Endodermal cell (in vitro differentiated cells): Measurements from ENCODE around the gene PRAMEF2. TPM values are rescaled to one million over a fixed set of nuclear protein-coding genes. Genes with fewer than 3 reads are reported as not detected.
"Not testable (repeated sequence)": the region's sequence is repeated elsewhere in the genome, so short reads cannot be mapped to it uniquely, and the experiment has no call there.

ENCODE experiments used
- DNase-seq: peaks from one replicate; pipeline ENCODE4 v3.0.0-alpha.2; 2017
- H3K27ac ChIP-seq: 2 replicates; pipeline ENCODE4 v1.5.1; 2013; ENCODE audit warnings: mild to moderate bottlenecking, low read depth, low read length, moderate library complexity
- H3K27me3 ChIP-seq: 2 replicates; pipeline ENCODE4 v1.6.1; 2013; ENCODE audit warnings: mild to moderate bottlenecking, low read length, moderate library complexity; ENCODE audit not compliant: insufficient read depth, control insufficient read depth, poor library complexity, severe bottlenecking
- H3K36me3 ChIP-seq: 2 replicates; pipeline ENCODE4 v1.7.0; 2013; ENCODE audit warnings: mild to moderate bottlenecking, low read length, moderate library complexity; ENCODE audit not compliant: control insufficient read depth, insufficient read depth
- H3K4me1 ChIP-seq: one replicate; pipeline ENCODE4 v1.7.0; 2013; ENCODE audit warnings: low read length; ENCODE audit not compliant: control insufficient read depth, insufficient read depth
- H3K4me3 ChIP-seq: 2 replicates; pipeline ENCODE4 v1.5.1; 2013; ENCODE audit warnings: mild to moderate bottlenecking, low read length, moderate library complexity
- H3K9ac ChIP-seq: 2 replicates; pipeline ENCODE4 v1.6.1; 2013; ENCODE audit warnings: mild to moderate bottlenecking, low read length, moderate library complexity; ENCODE audit not compliant: poor library complexity, severe bottlenecking; ENCODE audit errors: extremely low read depth
- H3K9me3 ChIP-seq: 2 replicates; pipeline ENCODE4 v1.6.1; 2013; ENCODE audit warnings: mild to moderate bottlenecking, low read length, moderate library complexity; ENCODE audit not compliant: control insufficient read depth
- H3K27ac Mint-ChIP-seq: 2 replicates; pipeline ENCODE4 v1.8.0; 2020; ENCODE audit warnings: mixed read lengths
- H3K27me3 Mint-ChIP-seq: 2 replicates; pipeline ENCODE4 v1.8.0; 2021; ENCODE audit warnings: mild to moderate bottlenecking, mixed read lengths; ENCODE audit not compliant: insufficient read depth
- H3K36me3 Mint-ChIP-seq: 2 replicates; pipeline ENCODE4 v1.8.0; 2020; ENCODE audit warnings: low read depth, mixed read lengths
- H3K4me1 Mint-ChIP-seq: 2 replicates; pipeline ENCODE4 v1.8.0; 2020; ENCODE audit warnings: mixed read lengths
- H3K4me3 Mint-ChIP-seq: 2 replicates; pipeline ENCODE4 v1.8.0; 2020; ENCODE audit warnings: mild to moderate bottlenecking, moderate library complexity, mixed read lengths
- H3K9me3 Mint-ChIP-seq: 2 replicates; pipeline ENCODE4 v1.8.0; 2020; ENCODE audit warnings: mild to moderate bottlenecking, mixed read lengths
- WGBS, 2 experiments: methylation state at CpG; one replicate each; pipeline versions ENCODE4 v1.1.5 to v1.1.7; 2013; ENCODE audit warnings: missing lambda C conversion rate in 2 of 2, mixed read lengths in 1 of 2; ENCODE audit not compliant: insufficient coverage in 1 of 2, insufficient read length in 1 of 2; 5-methylcytosine and 5-hydroxymethylcytosine counted together
- total RNA-seq, 2 donors: library from RNA; stranded (reverse); fragmentation: NEBNext Ultra II Directional in 1 of 2; extraction: Animal tissue kit (Norgen Biotek cat#: 25700) in 1 of 2; gene quantifications; 2 replicates in 1 of 2; 3 replicates in 1 of 2; pipeline ENCODE4 v1.2.1, GENCODE V29; 2021

The PRAMEF2 gene
- total RNA-seq, 2 donors from 2014 or later: not detected

DNA sequence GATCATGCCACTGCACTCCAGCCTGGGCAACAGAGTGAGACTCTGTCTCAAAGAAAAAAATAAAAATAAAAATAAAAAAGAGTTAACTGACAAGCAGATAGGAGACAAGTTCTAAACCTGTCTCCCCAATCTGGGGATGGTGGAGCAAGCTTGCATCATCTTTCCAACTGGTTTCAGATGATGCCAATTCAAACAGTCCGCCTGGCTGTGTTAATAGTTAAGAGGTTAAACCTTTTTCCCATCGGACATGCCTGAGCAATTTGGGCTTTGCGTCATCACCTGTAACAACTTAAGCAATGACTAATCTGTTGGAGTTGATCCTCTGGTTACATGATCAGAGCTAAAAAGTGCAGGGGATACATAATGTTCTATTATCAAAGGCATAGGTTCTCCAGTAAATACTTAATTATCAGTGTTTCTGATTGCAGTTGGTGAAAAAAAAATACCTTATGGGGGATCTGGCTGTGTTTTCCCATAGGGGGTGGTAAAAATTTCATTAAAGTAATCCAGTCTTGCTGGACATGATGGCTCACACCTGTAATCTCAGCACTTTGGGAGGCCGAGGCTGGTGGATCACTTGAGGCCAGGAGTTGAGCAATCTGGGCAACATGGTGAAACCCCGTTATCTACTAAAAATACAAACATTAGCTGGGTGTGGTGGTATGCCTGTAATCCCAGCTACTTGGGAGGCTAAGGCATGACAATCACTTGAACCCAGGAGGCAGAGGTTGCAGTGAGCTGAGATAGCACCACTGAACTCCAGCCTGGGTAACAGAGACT lies 47.1 kb downstream of the PRAMEF2 start:
- H3K9me3 ChIP-seq, H3K27ac Mint-ChIP-seq, H3K4me1 Mint-ChIP-seq, H3K4me1 ChIP-seq, H3K36me3 Mint-ChIP-seq, H3K27me3 ChIP-seq, H3K27me3 Mint-ChIP-seq, H3K27ac ChIP-seq, H3K36me3 ChIP-seq, DNase-seq, H3K9me3 Mint-ChIP-seq, H3K9ac ChIP-seq, H3K4me3 ChIP-seq, H3K4me3 Mint-ChIP-seq: not testable (repeated sequence)
- WGBS, 2 experiments: no CpG with 5 or more reads among the region's 5 CpGs

Other genes with a start within 250 kb of the PRAMEF2 start
- 1 to 10 TPM; 9.2 to 9.8 TPM for gene DHRS3, start 238.9 kb upstream of the PRAMEF2 start, total RNA-seq
- not detected for gene AADACL4, start 213.0 kb upstream of the PRAMEF2 start, total RNA-seq
- under 1 TPM in 1 of 2 donors, not detected in 1; 0.24 TPM for gene AADACL3, start 141.0 kb upstream of the PRAMEF2 start, total RNA-seq
- gene CFAP107, start 110.9 kb upstream of the PRAMEF2 start, total RNA-seq: not detected
- not detected for gene PRAMEF12, start 83.3 kb upstream of the PRAMEF2 start, total RNA-seq
- not detected for gene PRAMEF1, start 65.7 kb upstream of the PRAMEF2 start, total RNA-seq
- gene PRAMEF11, start 25.7 kb upstream of the PRAMEF2 start, total RNA-seq: not detected
- not detected for gene HNRNPCL1, start 8.4 kb upstream of the PRAMEF2 start, total RNA-seq
- gene PRAMEF4, start 29.1 kb downstream of the PRAMEF2 start, total RNA-seq: not detected
- not detected for gene PRAMEF10, start 41.2 kb downstream of the PRAMEF2 start, total RNA-seq
- not detected for gene PRAMEF7, start 59.5 kb downstream of the PRAMEF2 start, total RNA-seq
- not detected for gene PRAMEF6, start 90.5 kb downstream of the PRAMEF2 start, total RNA-seq
- gene PRAMEF27, start 199.5 kb downstream of the PRAMEF2 start, total RNA-seq: not detected
- not detected for gene HNRNPCL3, start 203.7 kb downstream of the PRAMEF2 start, total RNA-seq
- not detected for gene PRAMEF25, start 213.7 kb downstream of the PRAMEF2 start, total RNA-seq